Upper lobe of left lung (tissue), 6 donors: ENCODE data around the gene KIRREL3. TPM values are rescaled to one million over a fixed set of nuclear protein-coding genes. Genes with fewer than 3 reads are reported as not detected.

ENCODE experiments used
- ATAC-seq, 2 donors: fragments of 200-7000 bp; cut with Tn5 transposase; one replicate each; pipeline ENCODE4 v1.9.1; 2022; ENCODE audit warnings: mild to moderate bottlenecking in 2 of 2, moderate library complexity in 2 of 2; ENCODE audit not compliant: low FRiP score in 2 of 2
- DNase-seq, 2 donors: peaks; one replicate each; pipeline ENCODE4 v3.0.0-alpha.2; 2019 to 2020
- H3K27ac ChIP-seq, 4 donors: fragments of 200-600 bp; sonication (generic); one replicate each; pipeline ENCODE4 v1.5.1; 2016 to 2019
- H3K27me3 ChIP-seq, 4 donors: fragments of 200-600 bp; sonication (generic); one replicate each; pipeline ENCODE4 v1.5.1; 2017 to 2019
- H3K36me3 ChIP-seq, 4 donors: fragments of 200-600 bp; sonication (generic); one replicate each; pipeline ENCODE4 v1.5.1; 2016 to 2019
- H3K4me1 ChIP-seq, 4 donors: fragments of 200-600 bp; sonication (generic); one replicate each; pipeline ENCODE4 v1.5.1; 2018 to 2019
- H3K4me3 ChIP-seq, 4 donors: fragments of 200-600 bp; sonication (generic); one replicate each; pipeline ENCODE4 v1.5.1; 2017 to 2019; ENCODE audit warnings: mild to moderate bottlenecking in 2 of 4, moderate library complexity in 1 of 4
- H3K9me3 ChIP-seq, 4 donors: fragments of 200-600 bp; sonication (generic); one replicate each; pipeline ENCODE4 v1.5.1; 2018 to 2019
- CTCF ChIP-seq, 6 experiments: fragments of 450-650 bp in 4 of 6; fragments of 200-600 bp in 2 of 6; sonication (generic) in 2 of 6; IDR thresholded peaks; one replicate each; pipeline ENCODE4 v1.5.1; 2016 to 2019; ENCODE audit warnings: antibody characterized with exemption in 6 of 6
- EP300 ChIP-seq, 4 donors: sonication (generic); formaldehyde crosslinking; IDR thresholded peaks; one replicate each; pipeline ENCODE4 v1.5.1; 2017; ENCODE audit warnings: antibody characterized with exemption in 4 of 4, control low read depth in 2 of 4
- POLR2A ChIP-seq, 4 donors: fragments of 450-650 bp; IDR thresholded peaks; one replicate each; pipeline ENCODE4 v1.5.1; 2016 to 2017; ENCODE audit warnings: antibody characterized with exemption in 4 of 4, mild to moderate bottlenecking in 2 of 4
- POLR2AphosphoS5 ChIP-seq, 2 donors: sonication (generic); formaldehyde crosslinking; IDR thresholded peaks; one replicate each; pipeline ENCODE4 v1.5.1; 2017; ENCODE audit warnings: antibody characterized with exemption in 2 of 2
- WGBS, 2 donors: methylation state at CpG; one replicate each; pipeline ENCODE4 v1.1.5; 2017 to 2018; 5-methylcytosine and 5-hydroxymethylcytosine counted together
- total RNA-seq, 6 donors: library from RNA; depleted of rRNA in 4 of 6; stranded (reverse); fragments of >200 nt in 4 of 6; gene quantifications; one replicate each; pipeline versions ENCODE4 v1.1.0 to v1.2.1, GENCODE V29; 2016 to 2021
- donor health status: DM: no; HTN: no; CAD: no; lungs with moderate emphysema.
- donor health status: DM: no; HTN: yes; CAD: no; lungs with severe emphysema.

The KIRREL3 gene
- total RNA-seq, 6 donors from 2014 or later, result 0.22 to 0.24 TPM; not detected in 4

GRCh38 chr11:126981635-126982034 is 18.9 kb downstream of the KIRREL3 start:
- H3K4me1 ChIP-seq, result no peaks in the 10 kb centered on the region
- DNase-seq (no peak), ATAC-seq (no peak)
- 71 to 92% methylated on average over 2 of the region's 2 CpGs for WGBS, 2 donors
- no peaks in the 10 kb centered on the region for H3K27me3 ChIP-seq
- no peak for TF ChIP-seq POLR2A (IDR thresholded peaks at IDR 0.05)
- no peak for TF ChIP-seq EP300 (IDR thresholded peaks at IDR 0.05)
- no peaks in the 10 kb centered on the region for H3K9me3 ChIP-seq
- H3K36me3 ChIP-seq, result no peaks in the 10 kb centered on the region
- no peak overlapping the region for H3K27ac ChIP-seq
- no peak overlapping the region for H3K4me3 ChIP-seq

GRCh38 chr11:126978911-126979310 is 21.7 kb downstream of the KIRREL3 start:
- no peak overlapping the region for H3K27ac ChIP-seq
- WGBS, 2 donors, result 77 to 84% methylated on average over 5 of the region's 5 CpGs
- DNase-seq (no peak), ATAC-seq (no peak)
- no peaks in the 10 kb centered on the region for H3K4me1 ChIP-seq
- H3K27me3 ChIP-seq, result no peaks in the 10 kb centered on the region
- H3K36me3 ChIP-seq, result no peaks in the 10 kb centered on the region
- no peaks in the 10 kb centered on the region for H3K9me3 ChIP-seq
- TF ChIP-seq POLR2A (IDR thresholded peaks at IDR 0.05) (no peak), POLR2AphosphoS5 (IDR thresholded peaks at IDR 0.05) (no peak), EP300 (IDR thresholded peaks at IDR 0.05) (no peak), CTCF (IDR thresholded peaks at IDR 0.05) (no peak)
- no peak overlapping the region for H3K4me3 ChIP-seq

- ATAC-seq, result no peak
These were observed 22.4 kb downstream of the KIRREL3 start for GRCh38 chr11:126978165-126978564.

GRCh38 chr11:126973051-126973450 is 27.5 kb downstream of the KIRREL3 start:
- WGBS, 2 donors, result 91 to 93% methylated on average over 2 of the region's 2 CpGs
- Histone ChIP-seq H3K27ac (no peak overlapping the region), H3K4me3 (no peak overlapping the region), H3K27me3 (no peaks in the 10 kb centered on the region), H3K9me3 (no peaks in the 10 kb centered on the region), H3K36me3 (no peaks in the 10 kb centered on the region), H3K4me1 (no peaks in the 10 kb centered on the region)
- DNase-seq, result no peak
- ATAC-seq, result no peak
- TF ChIP-seq POLR2A (IDR thresholded peaks at IDR 0.05) (no peak), POLR2AphosphoS5 (IDR thresholded peaks at IDR 0.05) (no peak), EP300 (IDR thresholded peaks at IDR 0.05) (no peak), CTCF (IDR thresholded peaks at IDR 0.05) (no peak)

More at GRCh38 chr11:126978165-126978564, 22.4 kb downstream of the KIRREL3 start:
- no peaks in the 10 kb centered on the region for H3K27me3 ChIP-seq
- DNase-seq, result no peak
- TF ChIP-seq EP300 (IDR thresholded peaks at IDR 0.05) (no peak), CTCF (IDR thresholded peaks at IDR 0.05) (no peak), POLR2A (IDR thresholded peaks at IDR 0.05) (no peak), POLR2AphosphoS5 (IDR thresholded peaks at IDR 0.05) (no peak)
- H3K36me3 ChIP-seq, result no peaks in the 10 kb centered on the region
- H3K4me1 ChIP-seq, result no peaks in the 10 kb centered on the region
- H3K27ac ChIP-seq, result no peak overlapping the region
- H3K9me3 ChIP-seq, result no peaks in the 10 kb centered on the region
- 74 to 79% methylated on average over 3 of the region's 3 CpGs for WGBS, 2 donors
- no peak overlapping the region for H3K4me3 ChIP-seq

- no peak for TF ChIP-seq POLR2A (IDR thresholded peaks at IDR 0.05)
- no peak for TF ChIP-seq CTCF (IDR thresholded peaks at IDR 0.05)
- TF ChIP-seq POLR2AphosphoS5 (IDR thresholded peaks at IDR 0.05), result no peak
- TF ChIP-seq EP300 (IDR thresholded peaks at IDR 0.05), result no peak
- no peak for DNase-seq
- no peaks in the 10 kb centered on the region for H3K36me3 ChIP-seq
- H3K4me1 ChIP-seq, result no peaks in the 10 kb centered on the region
- no peaks in the 10 kb centered on the region for H3K27me3 ChIP-seq
- no peaks in the 10 kb centered on the region for H3K9me3 ChIP-seq
- H3K4me3 ChIP-seq, result no peak overlapping the region
- no peak for ATAC-seq
- H3K27ac ChIP-seq, result no peak overlapping the region
- 83 to 86% methylated on average over 5 of the region's 5 CpGs for WGBS, 2 donors
These were observed 29.3 kb downstream of the KIRREL3 start for GRCh38 chr11:126971305-126971704.
